Measurements from ENCODE around the gene ATG2A.

- TF ChIP-seq ZFX (IDR thresholded peaks at IDR 0.05; ENCODE audit: borderline replicate concordance) (no peak), CTCF (IDR thresholded peaks at IDR 0.05) (no peak)
Observed at GRCh38 chr11:64897381-64898075, 19.5 kb downstream of the ATG2A start.

All from 22Rv1 (cell line).